Measurements from ENCODE around the gene MEMO1.
"Not testable (repeated sequence)": the region's sequence is repeated elsewhere in the genome, so short reads cannot be mapped to it uniquely, and the experiment has no call there.

GRCh38 chr2:31900156-31900555 lies 110.7 kb downstream of the MEMO1 start:
- TF ChIP-seq, protein P1, sequence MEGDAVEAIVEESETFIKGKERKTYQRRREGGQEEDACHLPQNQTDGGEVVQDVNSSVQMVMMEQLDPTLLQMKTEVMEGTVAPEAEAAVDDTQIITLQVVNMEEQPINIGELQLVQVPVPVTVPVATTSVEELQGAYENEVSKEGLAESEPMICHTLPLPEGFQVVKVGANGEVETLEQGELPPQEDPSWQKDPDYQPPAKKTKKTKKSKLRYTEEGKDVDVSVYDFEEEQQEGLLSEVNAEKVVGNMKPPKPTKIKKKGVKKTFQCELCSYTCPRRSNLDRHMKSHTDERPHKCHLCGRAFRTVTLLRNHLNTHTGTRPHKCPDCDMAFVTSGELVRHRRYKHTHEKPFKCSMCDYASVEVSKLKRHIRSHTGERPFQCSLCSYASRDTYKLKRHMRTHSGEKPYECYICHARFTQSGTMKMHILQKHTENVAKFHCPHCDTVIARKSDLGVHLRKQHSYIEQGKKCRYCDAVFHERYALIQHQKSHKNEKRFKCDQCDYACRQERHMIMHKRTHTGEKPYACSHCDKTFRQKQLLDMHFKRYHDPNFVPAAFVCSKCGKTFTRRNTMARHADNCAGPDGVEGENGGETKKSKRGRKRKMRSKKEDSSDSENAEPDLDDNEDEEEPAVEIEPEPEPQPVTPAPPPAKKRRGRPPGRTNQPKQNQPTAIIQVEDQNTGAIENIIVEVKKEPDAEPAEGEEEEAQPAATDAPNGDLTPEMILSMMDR (conservative IDR thresholded peaks at IDR 0.05 in 1 of 2, IDR thresholded peaks at IDR 0.05 in 1 of 2; ENCODE audit: extremely low read depth in 1 of 2, insufficient read depth in 1 of 2, low read depth in 1 of 2, low read length in 2 of 2) = not testable (repeated sequence)
- not testable (repeated sequence) for TF ChIP-seq EZH2 (IDR thresholded peaks at IDR 0.05; ENCODE audit: borderline replicate concordance, low read length)

All from mammary epithelial cell (primary cell).